ENCODE data around the gene VILL. TPM values are rescaled to one million over a fixed set of nuclear protein-coding genes. Genes with fewer than 3 reads are reported as not detected.

The VILL gene
- polyA plus RNA-seq, 1 of the 3 experiments (the other 2 are of a cell fraction), result 8.8 TPM

DNA sequence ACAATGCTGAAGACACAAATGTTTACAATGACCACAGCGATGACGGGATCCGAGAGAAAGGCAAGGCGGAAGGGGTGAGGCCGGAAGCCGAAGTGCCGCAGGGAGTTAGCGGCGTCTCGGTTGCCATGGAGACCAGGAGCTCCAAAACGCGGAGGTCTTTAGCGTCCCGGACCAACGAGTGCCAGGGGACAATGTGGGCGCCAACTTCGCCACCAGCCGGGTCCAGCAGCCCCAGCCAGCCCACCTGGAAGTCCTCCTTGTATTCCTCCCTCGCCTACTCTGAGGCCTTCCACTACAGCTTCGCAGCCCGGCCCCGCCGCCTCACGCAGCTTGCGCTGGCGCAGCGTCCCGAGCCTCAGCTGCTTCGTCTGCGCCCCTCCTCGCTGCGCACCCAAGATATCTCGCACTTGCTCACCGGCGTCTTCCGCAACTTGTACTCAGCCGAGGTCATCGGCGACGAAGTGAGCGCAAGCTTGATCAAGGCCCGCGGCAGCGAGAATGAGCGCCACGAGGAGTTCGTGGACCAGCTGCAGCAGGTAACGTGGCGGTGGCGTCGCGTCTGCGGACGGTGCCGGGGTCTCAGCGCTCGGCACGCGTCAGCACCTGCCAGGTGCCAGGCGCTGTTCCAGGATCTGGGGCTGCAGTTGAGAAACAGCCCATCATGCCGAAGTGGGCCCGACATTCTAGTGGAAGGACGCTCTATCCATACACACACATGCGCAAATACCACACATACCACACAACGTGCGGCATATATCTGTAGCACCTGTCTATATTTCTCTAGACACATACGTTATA lies 48.7 kb downstream of the VILL start, which contains the start of gene DLEC1:
DLEC1 (plus strand) TSS at position 108 of the 798 bp plus-strand sequence; CDS start at position 126, 18 bp downstream.
- H2AFZ ChIP-seq (ENCODE audit: low read depth), result no peak within 1 kb of the TSS
- H3K36me3 ChIP-seq (replicated peaks in 1 of 2; ENCODE audit: control insufficient read depth in 1 of 2, insufficient read depth in 2 of 2, low read length in 1 of 2), result no peaks in the 10 kb centered on the region
- DNase-seq, result no peak
- H3K4me1 ChIP-seq (ENCODE audit: control insufficient read depth in 1 of 2, insufficient read depth in 2 of 2, low read depth in 1 of 2, low read length in 1 of 2), result no peaks in the 10 kb centered on the region
- WGBS (ENCODE audit: low lambda C conversion rate), result 75% methylated on average over 49 of the region's 67 CpGs
- no peaks in the 10 kb centered on the region for H4K20me1 ChIP-seq (ENCODE audit: insufficient read depth)
- no peaks in the 10 kb centered on the region for H3K79me2 ChIP-seq (ENCODE audit: insufficient read depth)
- CTCF ChIA-PET, result no interaction called here
- H3K9ac ChIP-seq, result no peak within 1 kb of the TSS
- peaks cover under 1% of the 10 kb centered on the region; the same call in 1 of the 2 replicates for H3K27me3 ChIP-seq (ENCODE audit: insufficient read depth)
- no peak within 1 kb of the TSS for H3K4me2 ChIP-seq
- H3F3A ChIP-seq (replicated peaks; ENCODE audit: insufficient read depth), result no peaks in the 10 kb centered on the region
- TF ChIP-seq SIN3A (IDR thresholded peaks at IDR 0.05; ENCODE audit: borderline replicate concordance, low read depth, low read length) (no peak), TEAD4 (IDR thresholded peaks at IDR 0.05; ENCODE audit: borderline replicate concordance, insufficient read depth) (no peak), POLR2AphosphoS5 (IDR thresholded peaks at IDR 0.05; ENCODE audit: low read depth, low read length) (no peak), YY1 (IDR thresholded peaks at IDR 0.05; ENCODE audit: low read depth) (no peak), RXRA (IDR thresholded peaks at IDR 0.05; ENCODE audit: borderline replicate concordance, low read depth) (no peak), PBX3 (IDR thresholded peaks at IDR 0.05) (no peak), JUND (IDR thresholded peaks at IDR 0.05) (no peak), GABPA (IDR thresholded peaks at IDR 0.05; ENCODE audit: low read depth) (no peak), GATA2 (CRISPR knock-in tag; IDR thresholded peaks at IDR 0.05) (no peak), FOSL2 (IDR thresholded peaks at IDR 0.05; ENCODE audit: borderline replicate concordance, low read depth) (no peak), NRF1 (IDR thresholded peaks at IDR 0.05; ENCODE audit: low read depth, low read length) (no peak), TAF1 (IDR thresholded peaks at IDR 0.05; ENCODE audit: borderline replicate concordance, low read depth, low read length) (no peak), IRF3 (IDR thresholded peaks at IDR 0.05; ENCODE audit: low read depth, low read length) (no peak), NFIC (IDR thresholded peaks at IDR 0.05; ENCODE audit: borderline replicate concordance) (no peak), MXI1 (IDR thresholded peaks at IDR 0.05; ENCODE audit: low read depth, low read length) (no peak), FOXJ3 (CRISPR knock-in tag; IDR thresholded peaks at IDR 0.05) (no peak), REST (IDR thresholded peaks at IDR 0.05; ENCODE audit: low read depth, low read length) (no peak)
- H3K27ac ChIP-seq (ENCODE audit: low read depth in 2 of 2, low read length in 1 of 2), result no peak within 1 kb of the TSS
- no peaks in the 10 kb centered on the region for H3K9me3 ChIP-seq
- POLR2A ChIA-PET, result no interaction called here
- H3K4me3 ChIP-seq (ENCODE audit: low read depth in 2 of 2, low read length in 1 of 2), result no peak within 1 kb of the TSS
- no peaks in the 10 kb centered on the region for H3K9me2 ChIP-seq

Data from SK-N-SH (cell line).